ENCODE results near the gene UGT1A7.

The UGT1A7 gene

DNA sequence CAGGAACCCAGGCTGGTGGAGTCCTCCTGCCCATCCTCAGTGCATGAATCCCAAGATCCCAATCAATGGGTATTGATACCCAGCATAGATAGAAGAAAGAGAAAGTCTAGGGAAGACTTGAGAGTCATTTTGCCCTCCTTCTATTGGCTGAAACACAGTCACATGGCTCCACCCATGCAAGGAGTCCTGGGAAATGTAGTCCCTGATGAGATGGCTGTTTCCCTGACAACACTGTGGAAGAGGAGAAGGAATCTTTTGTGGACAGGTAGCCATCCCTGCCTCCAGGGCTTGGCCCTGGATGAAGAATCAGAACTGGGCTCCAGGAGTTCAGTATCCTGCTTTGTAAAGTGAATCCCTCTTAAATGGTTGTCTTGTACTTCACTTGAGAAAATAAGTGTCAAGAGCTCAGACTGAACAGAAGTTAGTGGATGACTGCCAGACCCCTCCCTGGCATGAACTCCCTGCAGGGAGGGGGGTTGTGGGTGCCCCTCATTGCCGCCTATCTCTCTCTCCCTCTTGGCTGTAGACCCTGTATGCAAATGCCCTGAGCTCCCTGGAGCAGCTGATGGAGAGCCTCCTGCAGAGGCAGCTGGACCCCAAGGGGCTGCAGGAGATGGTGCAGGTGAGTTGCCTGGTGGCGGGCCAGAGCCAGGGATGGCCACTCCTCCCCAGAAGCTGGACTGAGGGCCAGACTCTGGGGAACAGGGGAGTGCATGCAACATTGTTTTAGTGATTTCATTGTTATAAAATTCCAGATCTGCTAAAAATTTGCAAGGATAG lies 132.5 kb downstream of the UGT1A7 start:
- no peak for FAIRE-seq
- no peak for DNase-seq (ENCODE audit: insufficient read length, low spot score)
- TF ChIP-seq, protein P1, sequence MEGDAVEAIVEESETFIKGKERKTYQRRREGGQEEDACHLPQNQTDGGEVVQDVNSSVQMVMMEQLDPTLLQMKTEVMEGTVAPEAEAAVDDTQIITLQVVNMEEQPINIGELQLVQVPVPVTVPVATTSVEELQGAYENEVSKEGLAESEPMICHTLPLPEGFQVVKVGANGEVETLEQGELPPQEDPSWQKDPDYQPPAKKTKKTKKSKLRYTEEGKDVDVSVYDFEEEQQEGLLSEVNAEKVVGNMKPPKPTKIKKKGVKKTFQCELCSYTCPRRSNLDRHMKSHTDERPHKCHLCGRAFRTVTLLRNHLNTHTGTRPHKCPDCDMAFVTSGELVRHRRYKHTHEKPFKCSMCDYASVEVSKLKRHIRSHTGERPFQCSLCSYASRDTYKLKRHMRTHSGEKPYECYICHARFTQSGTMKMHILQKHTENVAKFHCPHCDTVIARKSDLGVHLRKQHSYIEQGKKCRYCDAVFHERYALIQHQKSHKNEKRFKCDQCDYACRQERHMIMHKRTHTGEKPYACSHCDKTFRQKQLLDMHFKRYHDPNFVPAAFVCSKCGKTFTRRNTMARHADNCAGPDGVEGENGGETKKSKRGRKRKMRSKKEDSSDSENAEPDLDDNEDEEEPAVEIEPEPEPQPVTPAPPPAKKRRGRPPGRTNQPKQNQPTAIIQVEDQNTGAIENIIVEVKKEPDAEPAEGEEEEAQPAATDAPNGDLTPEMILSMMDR (IDR thresholded peaks at IDR 0.05; ENCODE audit: insufficient read depth, missing control alignments), result no peak

DNA sequence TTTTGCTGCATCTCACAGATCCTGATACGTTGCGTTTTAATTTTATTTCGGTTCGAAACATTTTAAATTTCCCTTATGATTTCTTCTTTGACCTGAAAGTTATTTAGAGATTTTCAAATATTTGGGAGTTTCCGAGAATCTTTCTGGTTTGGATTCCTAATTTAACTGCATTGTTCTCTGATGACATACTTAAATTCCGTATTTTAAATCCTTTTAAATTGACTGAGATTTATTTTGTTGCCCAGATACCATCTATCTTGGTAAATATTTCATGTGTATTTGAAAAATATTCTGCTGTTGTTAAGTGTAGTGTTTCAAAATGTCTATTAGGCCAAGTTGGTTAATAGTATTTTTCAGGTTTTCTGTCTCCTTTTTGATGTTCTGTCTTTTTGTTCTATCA lies 134.2 kb downstream of the UGT1A7 start:
- TF ChIP-seq, protein P1 (IDR thresholded peaks at IDR 0.05; ENCODE audit: insufficient read depth, missing control alignments), result no peak
- FAIRE-seq, result no peak

DNA sequence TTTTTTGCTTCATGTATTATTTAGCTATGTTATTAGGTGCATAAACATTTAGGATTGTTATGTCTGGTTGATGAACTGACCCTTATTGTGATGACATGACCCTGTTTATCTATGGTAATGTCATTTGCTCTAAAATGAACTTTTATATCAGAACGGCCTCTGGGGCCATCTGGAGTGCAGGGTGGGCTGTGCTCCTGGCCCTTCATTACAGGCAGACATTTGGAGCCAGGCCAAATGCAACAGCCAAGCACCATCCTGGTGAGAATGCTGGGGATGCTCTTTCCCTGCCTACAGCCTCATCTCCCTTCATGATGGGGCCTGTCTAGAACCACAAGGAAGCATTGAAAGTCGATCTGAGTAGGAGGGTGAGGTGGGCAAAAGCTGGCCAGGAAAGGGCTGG lies 134.6 kb downstream of the UGT1A7 start:
- FAIRE-seq (no peak), DNase-seq (ENCODE audit: insufficient read length, low spot score) (no peak)
- TF ChIP-seq, protein P1 (IDR thresholded peaks at IDR 0.05; ENCODE audit: insufficient read depth, missing control alignments), result no peak

More for the DNA sequence above, 134.2 kb downstream of the UGT1A7 start:
- no peak for DNase-seq (ENCODE audit: insufficient read length, low spot score)

DNA sequence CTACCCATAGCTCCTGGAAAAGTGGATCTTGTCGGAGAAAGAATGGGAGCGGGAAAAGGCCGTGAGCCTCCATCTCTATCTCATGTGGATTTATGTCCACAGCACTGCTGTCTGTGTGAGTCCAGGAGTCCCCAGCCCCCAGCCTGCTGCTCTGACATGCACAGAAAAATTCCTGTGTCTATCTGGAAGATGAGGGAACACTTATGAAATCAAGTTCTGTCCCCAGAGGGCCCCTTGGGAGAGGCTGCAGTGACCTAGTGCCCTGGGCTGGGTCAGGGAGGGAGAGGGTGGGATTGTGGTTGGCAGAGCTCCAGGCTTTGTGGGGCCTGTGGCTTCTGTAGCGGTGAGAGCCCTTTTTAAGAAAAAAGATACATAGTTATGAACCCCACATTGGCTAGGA lies 135.1 kb downstream of the UGT1A7 start:
- FAIRE-seq (no peak), DNase-seq (ENCODE audit: insufficient read length, low spot score) (no peak)
- TF ChIP-seq, protein P1 (IDR thresholded peaks at IDR 0.05; ENCODE audit: insufficient read depth, missing control alignments), result no peak

DNA sequence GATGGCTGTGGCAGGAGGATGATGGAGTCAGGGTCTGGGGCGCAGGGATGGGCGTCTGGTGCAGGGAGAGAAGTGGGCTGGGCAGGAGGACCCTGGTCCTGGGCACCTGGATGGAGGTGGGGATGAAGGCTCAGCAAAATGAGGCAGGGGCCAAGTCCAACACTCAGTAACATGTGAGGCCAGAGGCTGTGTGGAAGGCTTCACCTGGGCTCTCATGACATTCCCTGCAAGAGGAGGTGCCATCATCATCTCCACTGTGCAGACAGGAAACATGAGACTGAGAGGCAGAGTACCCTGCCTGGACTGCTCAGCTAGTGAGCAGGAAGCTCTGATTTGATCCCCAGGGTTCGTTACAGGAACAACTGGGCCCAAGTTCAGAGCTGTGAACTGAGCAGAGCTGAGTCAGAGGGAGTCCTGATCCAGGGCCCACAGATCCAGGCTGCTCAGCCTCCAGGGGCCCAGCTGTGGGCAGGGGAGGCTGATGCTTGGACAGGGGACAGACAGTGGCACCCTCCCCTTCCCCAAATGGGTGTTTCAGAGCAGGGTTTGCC lies 135.7 kb downstream of the UGT1A7 start:
- no peak for FAIRE-seq
- TF ChIP-seq, protein P1 (IDR thresholded peaks at IDR 0.05; ENCODE audit: insufficient read depth, missing control alignments), result no peak
- no peak for DNase-seq (ENCODE audit: insufficient read length, low spot score)

DNA sequence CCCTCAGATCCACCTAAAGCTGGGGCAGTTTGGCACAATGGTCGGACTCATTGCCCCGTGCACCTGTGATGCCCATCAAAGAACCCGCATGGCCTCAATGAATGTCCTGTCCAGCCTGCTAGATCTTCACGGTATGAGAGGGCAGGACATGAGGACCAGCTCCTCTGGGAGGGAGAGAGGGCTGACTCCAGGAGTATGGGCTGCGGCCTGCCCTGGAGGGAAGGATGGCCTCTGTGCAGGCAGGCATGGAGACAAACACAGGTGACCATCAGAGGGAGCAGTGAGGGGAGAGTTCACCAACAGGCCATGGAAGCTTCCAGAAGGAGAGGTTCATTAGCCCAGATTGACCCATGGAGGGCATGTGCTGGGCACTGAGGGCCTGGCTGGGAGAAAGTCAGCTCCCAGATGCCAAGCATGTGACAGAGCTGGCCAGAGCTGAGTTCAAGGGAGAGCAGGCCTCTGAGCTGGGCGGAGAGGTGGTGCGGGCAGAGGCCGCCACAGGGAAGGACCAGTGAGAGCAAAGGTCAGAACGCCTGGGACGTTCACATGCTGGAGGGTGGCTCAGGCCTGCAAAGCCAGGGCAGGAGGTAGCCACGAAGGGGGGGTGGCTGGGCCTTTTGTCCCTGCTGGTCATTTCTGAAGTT lies 136.4 kb downstream of the UGT1A7 start:
- FAIRE-seq (no peak), DNase-seq (ENCODE audit: insufficient read length, low spot score) (no peak)
- TF ChIP-seq, protein P1 (IDR thresholded peaks at IDR 0.05; ENCODE audit: insufficient read depth, missing control alignments), result no peak

All from D721Med (cell line).